PC-3 (cell line): ENCODE data around the gene AFDN. TPM values are rescaled to one million over a fixed set of nuclear protein-coding genes. Genes with fewer than 3 reads are reported as not detected.
A peak's percentile ranks its signal among the peaks of the same experiment; 100 is the strongest.

Experiments used
- ATAC-seq: fragments of 200-7000 bp; cut with Tn5 transposase; 2 replicates; pipeline ENCODE4 v1.9.1; 2020; ENCODE audit warnings: mild to moderate bottlenecking, moderate library complexity
- BruUV-seq: library from RNA; stranded (reverse); fragments of 400-500 nt; replicated peaks from 2 replicates; lab custom pipeline; 2021; lab: Mats Ljungman, UMichigan
- CTCF ChIA-PET: fragments of 300-600 bp; sonication (Branson Sonifier 250); formaldehyde crosslinking; loops from one replicate; lab custom pipeline; 2022; ENCODE audit warnings: antibody characterized with exemption; lab: Charles Lee
- POLR2A ChIA-PET: fragments of 300-600 bp; sonication (Branson Sonifier 250); formaldehyde crosslinking; loops from one replicate; lab custom pipeline; 2022; ENCODE audit warnings: antibody characterized with exemption; ENCODE audit not compliant: unreplicated experiment; lab: Charles Lee
- DNase-seq: peaks from one replicate; pipeline ENCODE4 v3.0.0-alpha.2; 2015
- H2AFZ ChIP-seq: fragments of 300-600 bp; sonication (generic); 2 replicates; pipeline ENCODE4 v1.6.0; 2016; ENCODE audit warnings: antibody characterized with exemption, low read length
- H3F3A ChIP-seq: fragments of 300-600 bp; sonication (generic); one replicate; pipeline ENCODE4 v1.6.0; 2017; ENCODE audit warnings: antibody characterized with exemption, low read length, control low read depth, mild to moderate bottlenecking; ENCODE audit not compliant: unreplicated experiment
- H3K27ac ChIP-seq: fragments of 300-600 bp; sonication (generic); 2 replicates; pipeline ENCODE4 v1.5.1; 2016; ENCODE audit warnings: mild to moderate bottlenecking, low read length
- H3K27me3 ChIP-seq: fragments of 300-600 bp; sonication (generic); 2 replicates; pipeline ENCODE4 v1.6.1; 2016; ENCODE audit warnings: low read length, mixed read lengths
- H3K36me3 ChIP-seq: fragments of 300-600 bp; sonication (generic); 2 replicates; pipeline ENCODE4 v1.6.1; 2016; ENCODE audit warnings: low read depth, mixed run types, low read length, mixed read lengths
- H3K4me1 ChIP-seq: fragments of 300-600 bp; sonication (generic); 2 replicates; pipeline ENCODE4 v1.5.1; 2016; ENCODE audit warnings: low read length; ENCODE audit not compliant: insufficient read depth
- H3K4me2 ChIP-seq: fragments of 300-600 bp; sonication (generic); 2 replicates; pipeline ENCODE4 v1.6.0; 2016; ENCODE audit warnings: low read length
- H3K4me3 ChIP-seq: fragments of 300-600 bp; sonication (generic); 2 replicates; pipeline ENCODE4 v1.5.1; 2016; ENCODE audit warnings: mild to moderate bottlenecking, low read length, mixed read lengths
- H3K79me2 ChIP-seq: fragments of 300-600 bp; sonication (generic); 2 replicates; pipeline ENCODE4 v1.6.1; 2017; ENCODE audit warnings: low read length, mixed read lengths
- H3K9ac ChIP-seq: fragments of 300-600 bp; sonication (generic); 2 replicates; pipeline ENCODE4 v1.6.0; 2016; ENCODE audit warnings: mild to moderate bottlenecking, low read length
- H3K9me2 ChIP-seq: fragments of 300-600 bp; sonication (generic); replicated peaks from 2 replicates; pipeline ENCODE4 v1.6.1; 2016; ENCODE audit warnings: mixed run types, low read length, mixed read lengths
- H3K9me3 ChIP-seq: fragments of 300-600 bp; sonication (generic); 2 replicates; pipeline ENCODE4 v1.6.1; 2016; ENCODE audit warnings: low read length, mixed read lengths
- H4K20me1 ChIP-seq: fragments of 300-600 bp; sonication (generic); 2 replicates; pipeline ENCODE4 v1.6.1; 2016; ENCODE audit warnings: low read length, mixed read lengths
- CTCF ChIP-seq: fragments of 300-600 bp; sonication (generic); conservative IDR thresholded peaks from 2 replicates; pipeline ENCODE4 v1.5.1; 2017; ENCODE audit warnings: antibody characterized with exemption, low read depth, mild to moderate bottlenecking, low read length
- EZH2 ChIP-seq: fragments of 300-600 bp; sonication (generic); IDR thresholded peaks from one replicate; pipeline ENCODE4 v1.6.1; 2017; ENCODE audit warnings: antibody characterized with exemption, mild to moderate bottlenecking, low read length; ENCODE audit not compliant: unreplicated experiment
- EZH2phosphoT487 ChIP-seq: fragments of 300-600 bp; sonication (generic); IDR thresholded peaks from 2 replicates; pipeline ENCODE4 v1.6.1; 2018; ENCODE audit warnings: mild to moderate bottlenecking, antibody characterized with exemption, low read length, borderline replicate concordance
- intact Hi-C: fragments of 100-400 bp; cut with micrococcal nuclease; formaldehyde crosslinking; loops from 2 replicates; pipeline ENCODE4 v1.9.0; 2023
- total RNA-seq: library from RNA; depleted of rRNA; stranded (reverse); fragments of >200 nt; gene quantifications from 2 replicates; pipeline ENCODE4 v1.2.3, GENCODE V29; 2014

Gene AFDN
- total RNA-seq, 1 experiment from 2014 or later, result 37.1 TPM

DNA sequence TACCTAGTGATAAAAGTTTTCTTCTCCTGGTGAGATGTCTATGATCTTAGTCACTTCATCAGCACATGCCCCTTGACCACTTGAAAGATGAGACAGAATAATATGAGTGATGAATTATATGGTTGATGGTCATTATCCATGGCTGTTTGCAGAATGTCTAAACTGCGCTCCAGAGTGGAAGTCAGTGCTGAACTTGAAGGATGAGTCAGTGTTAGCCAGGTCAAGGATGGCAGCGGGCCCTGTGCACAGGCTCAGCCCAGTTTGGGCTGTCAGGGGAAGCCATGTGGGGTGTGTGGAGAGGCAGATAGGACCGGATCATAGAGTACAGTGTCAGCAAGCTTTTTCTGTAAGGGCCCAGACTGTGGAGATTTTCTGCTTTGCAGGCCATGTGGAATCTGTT lies 103.6 kb downstream of the AFDN start:
- TF ChIP-seq EZH2phosphoT487 (no peak), EZH2 (no peak), CTCF (no peak)
- H3K9ac ChIP-seq, result no peak overlapping the region
- peaks cover 7% of the 10 kb centered on the region; the same call in 1 of the 2 replicates for H4K20me1 ChIP-seq
- H3K27me3 ChIP-seq, result no peaks in the 10 kb centered on the region
- intact Hi-C loops, result loop anchor here (1.0 kb wide), 1 partner anchor 20 kb away; no protein-coding TSS in a partner anchor
- DNase-seq (peak; percentile 80), ATAC-seq (peak; percentile 99)
- H3K9me3 ChIP-seq, result no peaks in the 10 kb centered on the region
- no peak overlapping the region for H3K4me3 ChIP-seq
- no TSS peak for BruUV-seq
- ChIA-PET CTCF (no interaction called here), POLR2A (no interaction called here)
- H3K27ac ChIP-seq, result no peak overlapping the region
- no peaks in the 10 kb centered on the region for H3K79me2 ChIP-seq
- no peak overlapping the region for H2AFZ ChIP-seq
- no peaks in the 10 kb centered on the region for H3K9me2 ChIP-seq
- peak overlapping the region; percentile 30; the same call in 1 of the 2 replicates for H3K4me2 ChIP-seq
- peaks cover 4% of the 10 kb centered on the region for H3F3A ChIP-seq
- no peaks in the 10 kb centered on the region; the same call in 1 of the 2 replicates for H3K36me3 ChIP-seq
- H3K4me1 ChIP-seq, result peaks cover 18% of the 10 kb centered on the region

DNA sequence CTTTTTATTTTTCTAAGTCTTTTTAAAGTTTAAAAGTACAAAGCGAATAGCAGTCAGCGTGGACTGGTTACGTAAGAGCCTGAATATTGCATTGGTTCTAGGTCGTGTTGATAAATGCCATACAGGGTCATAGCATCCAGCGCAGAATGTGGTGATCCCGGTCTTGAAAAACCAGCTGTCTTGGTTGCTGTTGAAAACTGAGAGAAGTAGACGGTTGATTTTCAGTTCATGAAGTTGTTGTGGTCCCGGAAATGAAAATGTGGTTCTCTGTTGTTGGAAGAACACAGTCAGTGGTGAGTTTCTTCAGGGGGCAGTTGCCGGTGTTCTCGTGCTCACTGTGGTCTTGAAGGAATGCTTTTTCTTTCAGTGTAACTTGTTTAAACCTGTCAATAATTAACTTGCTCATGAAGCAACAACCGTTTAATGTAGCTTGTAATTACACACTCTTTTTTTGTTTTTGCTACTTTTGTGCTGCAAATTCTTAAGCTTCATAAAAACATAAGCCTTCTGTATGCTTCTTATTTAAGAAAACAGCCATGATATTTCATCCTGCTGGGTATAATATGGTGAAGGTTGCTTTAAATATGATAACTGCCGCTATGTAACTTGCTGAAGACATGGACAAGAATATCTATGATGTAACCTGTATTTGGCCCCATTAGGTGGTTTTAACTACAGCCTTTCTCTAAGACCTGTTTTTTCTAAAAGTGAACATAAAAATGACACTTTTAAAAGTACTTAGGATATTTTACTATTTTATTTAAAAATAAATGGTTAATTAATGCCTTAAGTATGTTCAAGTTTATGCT lies 106.0 kb downstream of the AFDN start:
- H3K79me2 ChIP-seq, result no peaks in the 10 kb centered on the region
- no peak overlapping the region for H3K27ac ChIP-seq
- TF ChIP-seq CTCF (no peak), EZH2 (no peak), EZH2phosphoT487 (no peak)
- peaks cover 18% of the 10 kb centered on the region for H3K4me1 ChIP-seq
- peaks cover 7% of the 10 kb centered on the region; the same call in 1 of the 2 replicates for H4K20me1 ChIP-seq
- no peaks in the 10 kb centered on the region for H3K27me3 ChIP-seq
- no peak overlapping the region for H3K9ac ChIP-seq
- POLR2A ChIA-PET, result no interaction called here
- no peak overlapping the region for H3K4me2 ChIP-seq
- no peak for DNase-seq
- H3F3A ChIP-seq, result peaks cover 4% of the 10 kb centered on the region
- intact Hi-C loops, result no loop called here
- no peak overlapping the region for H3K4me3 ChIP-seq
- no peaks in the 10 kb centered on the region; the same call in 1 of the 2 replicates for H3K36me3 ChIP-seq
- H3K9me3 ChIP-seq, result no peaks in the 10 kb centered on the region
- CTCF ChIA-PET, result no interaction called here
- H3K9me2 ChIP-seq, result no peaks in the 10 kb centered on the region
- no peak for ATAC-seq
- BruUV-seq, result no TSS peak
- H2AFZ ChIP-seq, result no peak overlapping the region

DNA sequence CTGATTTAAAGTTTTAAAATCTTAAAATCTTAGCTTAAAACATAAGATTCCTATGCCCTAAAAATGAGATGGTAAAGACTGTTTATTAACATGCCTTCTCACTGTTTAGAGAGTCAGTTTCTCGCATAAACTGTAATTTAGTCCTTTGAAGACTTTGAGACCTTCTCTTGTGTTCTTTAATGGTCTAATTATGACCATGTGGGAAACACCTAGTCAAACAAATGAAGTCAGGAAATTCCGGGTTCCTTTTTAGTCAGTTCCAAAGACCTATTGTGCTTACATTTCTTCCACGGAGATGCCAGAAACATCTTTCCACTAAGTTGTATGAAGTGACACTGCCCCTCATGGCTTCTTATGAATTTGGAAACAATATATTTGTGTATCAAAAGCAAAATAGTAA lies 106.6 kb downstream of the AFDN start:
- intact Hi-C loops, result no loop called here
- Histone ChIP-seq H2AFZ (no peak overlapping the region), H3K4me1 (peaks cover 18% of the 10 kb centered on the region), H3K79me2 (no peaks in the 10 kb centered on the region), H3K9me2 (no peaks in the 10 kb centered on the region), H3K9me3 (no peaks in the 10 kb centered on the region), H4K20me1 (peaks cover 7% of the 10 kb centered on the region; the same call in 1 of the 2 replicates), H3K36me3 (no peaks in the 10 kb centered on the region; the same call in 1 of the 2 replicates), H3K4me3 (no peak overlapping the region), H3F3A (peaks cover 4% of the 10 kb centered on the region), H3K27ac (no peak overlapping the region), H3K9ac (no peak overlapping the region), H3K4me2 (no peak overlapping the region), H3K27me3 (no peaks in the 10 kb centered on the region)
- DNase-seq (no peak), ATAC-seq (no peak)
- TF ChIP-seq CTCF (no peak), EZH2phosphoT487 (no peak), EZH2 (no peak)
- POLR2A ChIA-PET, result no interaction called here
- no TSS peak for BruUV-seq
- CTCF ChIA-PET, result no interaction called here
